Activated CD8-positive, alpha-beta memory T cell treated with anti-CD3 and anti-CD28 coated beads for 48 hours (primary cell): ENCODE data around the gene SLC12A8.

Source experiments
- DNase-seq, 3 experiments: peaks; one replicate each; pipeline ENCODE4 v3.0.0-alpha.2; 2020; ENCODE audit warnings: low read depth in 2 of 3, low spot score in 2 of 3

SLC12A8 gene

GRCh38 chr3:125212509-125213363 is at the start of gene SLC12A8:
SLC12A8 (minus strand) TSS chr3:125212748; CDS start chr3:125211349, 1,399 bp downstream.
- DNase-seq: no peak

DNA sequence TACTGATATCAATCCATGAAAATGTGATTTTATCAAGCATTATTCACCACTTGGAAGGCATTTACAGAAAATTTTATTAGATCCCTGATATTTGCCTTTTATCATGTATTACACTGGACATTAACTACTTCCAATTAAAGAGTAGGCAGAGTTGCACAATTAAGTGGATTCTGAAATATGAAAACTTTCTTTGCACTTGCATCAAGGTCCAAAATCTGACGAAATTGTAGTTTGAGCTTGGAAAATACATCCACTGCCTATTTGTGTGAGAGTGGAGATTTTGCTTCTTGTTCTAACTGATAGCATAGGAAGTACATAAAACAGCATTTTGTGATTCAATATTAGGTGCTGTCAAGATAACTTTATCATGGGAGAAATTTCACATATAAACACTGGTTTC is 49.6 kb upstream of the SLC12A8 start:
- DNase-seq: no peak

- no peak for DNase-seq
Observed at GRCh38 chr3:125261031-125261430, 48.5 kb upstream of the SLC12A8 start.

- no peak for DNase-seq
Observed at GRCh38 chr3:125260158-125260557, 47.6 kb upstream of the SLC12A8 start.

- no peak for DNase-seq
Observed at GRCh38 chr3:125257536-125257935, 45.0 kb upstream of the SLC12A8 start.

DNA sequence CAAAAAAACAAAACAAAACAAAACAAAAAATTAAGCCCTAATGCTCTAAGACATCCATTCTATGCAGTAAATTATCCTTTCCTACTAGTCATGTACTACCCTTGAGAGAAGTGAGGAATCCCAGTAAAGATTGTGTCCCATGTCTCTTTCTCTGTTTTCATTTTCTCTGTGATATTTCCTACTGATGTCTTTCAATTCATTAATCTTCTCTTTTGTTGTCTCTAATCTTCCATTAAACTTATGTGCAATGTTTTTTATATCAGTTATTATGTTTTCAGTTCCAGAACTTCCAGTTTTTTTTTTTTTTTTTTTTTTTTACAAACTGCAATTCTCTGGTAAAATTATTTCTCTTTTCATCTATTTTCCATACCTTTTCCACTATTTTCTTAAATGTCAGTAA is 44.1 kb upstream of the SLC12A8 start:
- DNase-seq: no peak

- DNase-seq: no peak
Observed at GRCh38 chr3:125250973-125251372, 38.4 kb upstream of the SLC12A8 start.

DNA sequence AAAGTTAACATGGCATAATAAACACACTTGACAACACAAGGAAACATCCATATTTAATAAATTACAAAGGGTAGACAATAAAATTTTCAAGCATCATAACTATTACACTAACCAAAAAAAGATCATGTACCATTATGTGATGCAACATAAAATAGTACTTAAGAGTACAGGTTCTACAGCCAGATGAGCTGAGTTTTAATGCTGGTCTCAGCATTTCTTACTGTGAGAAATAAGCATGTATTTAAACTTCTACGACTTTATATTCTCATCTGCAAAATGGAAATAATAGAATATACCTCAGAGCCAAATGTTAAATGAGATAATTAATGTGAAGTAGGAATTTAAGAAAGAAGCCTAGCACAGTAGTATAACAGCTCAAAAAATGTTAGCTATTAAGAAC is 33.7 kb upstream of the SLC12A8 start:
- no peak for DNase-seq

- no peak for DNase-seq
Observed at GRCh38 chr3:125245521-125245920, 33.0 kb upstream of the SLC12A8 start.

GRCh38 chr3:125240496-125240895 is 27.9 kb upstream of the SLC12A8 start:
- no peak for DNase-seq

- no peak for DNase-seq
Observed at GRCh38 chr3:125239266-125239665, 26.7 kb upstream of the SLC12A8 start.

DNA sequence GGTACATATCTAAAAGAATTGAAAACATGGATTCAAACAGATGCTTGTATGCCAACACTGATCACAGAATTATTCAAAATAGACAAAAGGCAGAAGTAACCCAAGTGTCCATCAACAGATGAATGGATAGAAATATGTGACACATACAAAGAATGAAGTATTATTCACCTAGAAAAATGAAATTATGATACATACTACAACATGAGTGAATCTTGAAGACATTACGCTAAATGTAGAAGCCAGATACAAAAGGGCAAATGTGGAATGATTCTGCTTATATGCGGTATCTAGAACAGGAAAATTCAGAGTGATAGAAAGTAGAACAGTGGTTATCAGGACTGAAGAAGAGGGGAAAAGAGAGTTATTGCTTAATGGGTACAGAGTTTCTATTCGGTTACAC is 26.2 kb upstream of the SLC12A8 start:
- DNase-seq: no peak

- DNase-seq: no peak
Observed at GRCh38 chr3:125236331-125236903, 23.9 kb upstream of the SLC12A8 start.

DNA sequence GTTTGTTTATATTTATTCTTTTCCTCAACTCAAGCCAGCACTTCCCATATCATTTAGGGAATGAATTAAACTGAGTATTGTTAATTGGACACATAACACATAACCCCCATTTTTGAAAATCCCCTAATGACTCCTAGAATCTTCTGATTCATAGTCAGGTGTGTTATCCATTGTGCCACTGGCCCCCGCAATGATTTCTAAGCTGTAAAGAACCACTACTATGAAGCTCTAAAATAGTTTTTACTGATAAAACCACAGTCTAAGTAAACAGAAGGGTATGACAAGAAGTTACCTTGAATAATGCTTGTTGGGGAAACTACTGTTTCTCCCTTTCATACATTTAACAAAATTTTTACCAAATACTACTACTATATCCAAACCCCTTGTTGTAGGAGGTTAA is 22.3 kb upstream of the SLC12A8 start:
- DNase-seq: no peak

DNA sequence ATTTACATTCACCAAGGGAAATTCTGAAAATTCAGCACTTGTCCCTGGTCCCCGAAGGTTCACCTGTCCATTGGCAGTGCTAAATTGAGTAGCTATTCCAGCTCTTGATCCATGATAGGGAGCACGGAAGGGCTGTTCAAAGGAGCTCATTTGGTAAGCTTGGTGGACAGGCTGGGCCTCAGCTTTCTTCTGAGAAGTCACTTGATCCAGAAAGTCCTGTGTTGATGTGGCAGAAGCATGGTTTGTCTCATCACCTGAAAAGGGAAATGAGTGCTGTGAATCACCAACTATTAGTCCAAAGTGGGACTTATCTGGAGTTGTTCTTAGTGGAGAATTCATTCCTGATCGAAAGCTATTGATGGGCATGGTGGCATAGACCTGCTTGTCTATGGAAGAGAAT is 19.9 kb upstream of the SLC12A8 start:
- no peak for DNase-seq

DNA sequence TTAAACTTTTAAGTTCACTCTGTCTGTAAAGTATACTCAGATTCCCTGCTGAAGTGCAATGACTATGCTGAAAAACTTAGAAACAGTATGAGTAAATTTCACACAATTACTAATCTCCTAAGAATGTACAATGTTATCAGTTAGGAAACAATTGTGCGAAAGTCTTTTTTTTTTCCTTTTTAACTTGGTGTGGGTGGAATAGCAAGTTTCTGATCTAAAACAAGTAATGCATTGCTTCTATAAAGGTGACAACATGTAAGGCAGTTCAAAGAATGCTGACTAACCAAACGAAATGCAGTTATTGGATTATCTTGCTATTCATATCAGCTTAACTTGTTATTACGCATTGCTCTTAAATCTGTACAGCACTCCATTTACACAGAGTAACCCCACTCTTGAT is 19.3 kb upstream of the SLC12A8 start:
- no peak for DNase-seq

GRCh38 chr3:125229707-125230106 is 17.2 kb upstream of the SLC12A8 start:
- DNase-seq: no peak

GRCh38 chr3:125229168-125229567 is 16.6 kb upstream of the SLC12A8 start:
- DNase-seq: no peak

DNA sequence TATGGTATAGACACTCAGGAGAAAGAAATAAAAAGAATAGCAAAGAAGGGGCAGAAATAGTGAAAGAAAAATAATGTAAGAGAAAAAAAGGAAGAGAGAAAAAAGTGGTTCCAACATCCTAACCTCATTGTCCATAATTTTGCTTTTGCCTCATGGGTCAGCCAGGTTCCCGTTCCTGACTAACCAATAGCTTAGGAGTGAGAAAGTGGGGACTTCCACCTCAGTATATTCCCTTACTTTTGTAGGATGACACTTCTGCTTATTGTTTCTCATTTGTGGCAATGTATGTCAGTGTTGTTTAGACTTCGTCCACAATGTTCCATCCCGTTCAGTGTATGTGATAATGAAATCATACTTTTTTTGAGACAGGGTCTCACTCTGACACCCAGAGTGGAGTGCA is 9.3 kb upstream of the SLC12A8 start:
- DNase-seq: no peak

DNA sequence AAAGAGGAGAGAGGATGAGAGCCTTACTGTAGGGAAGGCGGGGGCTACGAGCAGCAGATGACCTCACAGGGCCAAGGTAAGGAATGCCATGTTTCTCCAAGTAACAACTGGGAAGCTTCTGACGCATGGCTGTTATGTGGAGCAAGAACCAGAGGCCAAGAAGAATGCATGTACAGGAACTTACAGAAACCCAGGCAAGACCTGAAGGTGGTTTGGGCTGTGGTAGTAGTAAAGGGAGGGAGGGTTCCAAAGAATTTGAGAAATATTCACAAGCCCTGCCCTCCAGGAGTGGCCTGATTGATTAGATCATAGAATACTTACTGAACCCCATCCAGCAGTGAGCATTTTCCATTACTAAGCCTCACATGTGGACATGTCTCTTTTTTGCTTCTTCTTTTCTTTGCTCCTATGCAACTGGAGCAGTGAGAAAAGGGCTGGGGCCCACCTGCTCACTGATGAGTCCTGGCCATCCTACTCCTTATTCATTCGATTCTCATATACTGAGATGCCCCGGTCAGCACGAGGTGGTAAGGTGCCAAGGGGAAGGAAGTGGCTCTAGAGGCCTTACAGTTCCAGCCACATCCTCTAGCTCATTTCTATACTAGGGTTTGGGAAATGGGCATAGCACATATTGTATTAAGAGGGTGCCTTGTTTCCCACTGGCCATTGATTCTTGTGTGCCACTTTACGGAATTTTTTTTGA is 8.3 kb upstream of the SLC12A8 start:
- no peak for DNase-seq

- no peak for DNase-seq
Observed at GRCh38 chr3:125220183-125220582, 7.6 kb upstream of the SLC12A8 start.

DNA sequence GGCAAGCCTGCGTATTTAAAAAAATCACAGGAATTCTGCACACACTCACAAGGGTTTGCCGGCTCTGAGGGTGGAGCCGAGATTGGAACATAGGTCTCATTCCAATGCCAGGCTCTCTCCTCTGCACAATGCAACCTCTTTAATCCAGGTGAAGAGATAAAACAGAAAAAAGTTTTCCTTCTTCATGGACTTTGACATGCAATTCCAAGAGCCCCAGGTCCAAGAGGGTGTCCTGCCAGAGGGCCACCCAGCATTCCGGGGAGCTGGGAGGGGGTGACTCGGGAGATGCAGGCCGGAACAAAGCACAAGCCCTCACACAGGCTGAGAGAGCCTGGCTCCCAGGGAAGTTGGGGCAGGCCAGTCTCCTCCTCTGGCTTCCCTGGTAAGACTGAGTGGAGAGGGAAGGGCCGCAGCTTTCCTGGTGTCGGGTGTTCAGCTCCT is 6.7 kb upstream of the SLC12A8 start:
- DNase-seq: no peak
